GM21576 (cell line): Measurements from ENCODE around the gene BCL11B.

ENCODE experiments used
- ATAC-seq: cut with Tn5 transposase; IDR thresholded peaks from one replicate; pipeline ENCODE4 v1.9.1; 2021; ENCODE audit warnings: mild to moderate bottlenecking, moderate library complexity; ENCODE audit not compliant: unreplicated experiment

The BCL11B gene

GRCh38 chr14:99287269-99287942, 15.4 kb upstream of the BCL11B start:
- peak; percentile 76 for ATAC-seq

GRCh38 chr14:99286761-99287160, 14.8 kb upstream of the BCL11B start:
- peak; percentile 54 for ATAC-seq

- ATAC-seq: no peak
Observed at GRCh38 chr14:99284254-99285004, 12.4 kb upstream of the BCL11B start.

DNA sequence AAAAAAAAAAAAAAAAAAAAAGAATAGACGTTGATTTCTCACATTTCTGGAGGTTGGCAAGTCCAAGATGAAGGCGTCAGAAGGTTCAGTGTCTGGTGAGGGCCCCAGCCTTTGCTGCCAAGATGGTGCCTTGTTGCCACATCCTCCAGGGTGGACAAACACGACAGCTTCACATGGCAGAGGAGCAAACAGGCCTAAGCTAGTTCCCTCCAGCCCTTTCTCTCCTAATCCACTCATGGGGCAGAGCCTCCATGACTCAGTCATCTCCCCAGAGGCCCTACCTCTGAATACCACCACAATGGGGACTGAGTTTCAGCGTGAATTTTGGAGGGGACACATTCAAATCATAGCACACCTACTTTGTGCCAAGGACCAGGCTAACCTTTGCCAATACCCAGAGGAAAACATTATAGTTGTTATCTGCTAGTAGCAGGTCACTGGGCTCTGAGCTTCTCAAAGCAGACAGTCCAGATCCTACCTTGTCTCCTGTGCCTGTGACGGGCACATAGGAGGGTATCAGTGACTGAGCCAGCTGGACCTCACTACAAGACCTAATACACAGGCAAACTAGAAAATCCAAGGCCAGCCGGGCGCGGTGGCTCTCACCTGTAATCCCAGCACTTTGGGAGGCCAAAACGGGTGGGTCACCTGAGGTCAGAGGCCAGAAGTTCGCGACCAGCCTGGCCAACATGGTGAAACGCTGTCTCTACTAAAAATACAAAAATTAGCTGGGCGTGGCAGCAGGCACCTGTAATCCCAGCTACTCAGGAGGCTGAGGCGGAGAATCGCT, 10.5 kb upstream of the BCL11B start:
- ATAC-seq: no peak

GRCh38 chr14:99281396-99281795, 9.4 kb upstream of the BCL11B start:
- ATAC-seq: no peak

- ATAC-seq: no peak
Observed at GRCh38 chr14:99280852-99281251, 8.9 kb upstream of the BCL11B start.

- no peak for ATAC-seq
Observed at GRCh38 chr14:99280066-99280731, 8.2 kb upstream of the BCL11B start.

GRCh38 chr14:99278836-99279235, 6.8 kb upstream of the BCL11B start:
- ATAC-seq: no peak

DNA sequence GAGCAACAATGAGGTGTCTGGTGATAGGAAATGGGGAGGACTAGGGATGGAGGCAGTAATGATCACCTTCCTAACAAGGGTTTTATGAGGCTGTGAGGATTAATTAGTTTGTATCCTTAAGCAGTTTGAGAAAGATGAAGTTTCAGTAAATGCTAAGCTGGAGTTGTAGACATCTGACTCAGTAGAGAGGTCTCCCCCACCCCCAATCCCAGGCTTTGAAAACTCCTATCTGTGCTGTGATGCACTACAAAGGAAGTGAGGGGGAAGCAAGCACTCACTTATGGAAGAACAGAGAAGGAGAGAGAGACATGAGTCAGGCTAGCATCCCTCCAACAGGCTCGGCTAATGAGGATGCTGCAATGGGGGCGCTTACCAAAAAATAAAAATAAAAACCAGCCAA, 5.5 kb upstream of the BCL11B start:
- no peak for ATAC-seq

DNA sequence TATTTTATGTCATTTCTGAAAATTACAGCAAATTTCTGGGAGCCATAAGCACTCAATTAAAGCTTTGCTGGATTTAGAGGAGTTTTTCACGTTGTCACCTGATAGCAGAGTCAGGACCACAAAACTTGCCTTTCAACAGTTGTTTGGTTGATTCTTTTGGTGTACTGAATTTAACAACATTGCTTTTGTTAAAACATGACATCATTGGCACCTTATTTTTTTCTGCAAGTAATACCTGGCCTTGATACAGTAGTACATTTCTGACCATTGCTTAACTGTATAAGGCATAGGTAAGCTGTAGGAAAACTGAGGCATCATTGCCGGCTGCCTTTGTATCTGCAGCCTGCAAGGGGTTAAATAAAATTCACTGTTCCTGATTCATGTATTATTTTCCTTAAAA, 4.5 kb upstream of the BCL11B start:
- ATAC-seq: no peak

- no peak for ATAC-seq
Observed at GRCh38 chr14:99275222-99275584, 3.2 kb upstream of the BCL11B start.

DNA sequence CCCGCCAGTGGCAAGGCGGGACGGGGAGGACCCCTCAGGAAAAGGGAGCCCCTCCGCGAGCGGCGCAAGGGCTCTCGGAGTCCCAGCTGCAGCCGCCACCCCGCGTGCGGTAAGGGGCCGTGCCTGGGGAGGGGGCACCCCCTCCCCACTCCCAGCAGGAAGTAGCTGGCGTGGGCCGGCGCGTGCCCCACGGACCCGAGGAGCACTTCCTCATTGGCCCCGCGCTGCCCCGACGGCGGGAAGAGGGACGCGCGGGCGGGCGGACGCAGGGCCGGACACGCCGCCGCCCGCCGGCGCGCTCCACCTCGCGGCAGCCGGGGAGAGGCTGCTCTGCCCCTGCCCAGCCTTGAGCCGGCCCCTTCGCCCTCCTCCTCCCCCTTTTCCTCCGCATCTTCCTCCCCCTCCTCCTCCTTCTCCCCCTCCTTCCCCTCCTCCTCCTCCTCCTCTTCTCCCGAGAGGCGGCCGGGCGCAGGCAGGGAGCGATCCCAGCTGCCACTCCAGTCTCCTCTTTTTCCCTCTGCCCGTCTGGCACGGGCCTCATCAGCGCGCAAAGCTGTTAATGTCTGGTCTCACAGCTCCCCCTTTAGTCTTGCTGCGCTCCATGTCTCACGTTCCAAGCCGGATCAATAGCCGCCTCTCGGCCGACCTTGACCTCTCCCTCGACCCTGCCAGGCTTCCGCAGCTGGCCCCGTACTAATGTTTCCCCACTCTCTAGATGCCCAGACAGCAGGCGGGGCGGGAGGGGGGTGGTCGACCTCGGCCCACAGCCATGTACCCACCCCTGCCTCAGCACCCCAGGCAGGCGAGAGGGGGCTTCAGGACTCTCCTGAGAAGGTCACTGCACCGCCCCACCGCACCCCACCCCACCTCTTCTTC, 2.6 kb upstream of the BCL11B start:
- peak; percentile 35 for ATAC-seq

DNA sequence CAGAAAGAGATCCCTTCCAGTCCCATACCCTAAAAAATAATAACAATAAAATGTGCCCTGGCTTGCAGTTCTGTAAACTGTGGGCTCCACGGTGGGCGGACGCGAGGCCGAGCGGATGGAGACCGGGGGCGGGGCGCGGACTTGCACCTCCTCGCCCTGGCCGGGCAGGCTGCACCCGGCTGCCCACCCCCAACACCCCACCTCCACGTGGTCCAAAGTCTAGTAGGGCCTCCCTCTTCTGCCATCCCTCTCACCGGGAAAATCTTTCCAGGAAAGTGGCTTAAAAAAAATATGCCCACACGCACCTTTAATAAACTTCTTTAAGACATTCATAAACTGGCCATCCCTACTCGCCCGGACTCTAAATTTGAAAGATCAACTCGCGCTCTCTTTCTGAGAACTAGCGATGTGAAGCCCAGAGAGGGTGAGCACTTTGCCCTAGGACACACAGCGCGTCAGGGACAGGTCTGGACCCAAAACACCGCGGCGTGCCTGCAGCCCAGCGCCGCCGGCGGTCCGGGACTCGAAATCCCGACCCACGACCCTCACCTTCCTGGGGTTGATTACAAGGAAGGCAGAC, 1.9 kb upstream of the BCL11B start:
- ATAC-seq: no peak

GRCh38 chr14:99272899-99273765, 1.1 kb upstream of the BCL11B start:
- no peak for ATAC-seq

- no peak for ATAC-seq
Observed at GRCh38 chr14:99272632-99272898, 568 bp upstream of the BCL11B start.

- ATAC-seq: no peak
Observed at GRCh38 chr14:99271221-99271941, 616 bp downstream of the BCL11B start.

GRCh38 chr14:99270458-99271220, 1.4 kb downstream of the BCL11B start:
- no peak for ATAC-seq
